ENCODE measurements around the gene IGF2BP2. TPM values are rescaled to one million over a fixed set of nuclear protein-coding genes. Genes with fewer than 3 reads are reported as not detected.

Gene IGF2BP2
- total and polyA plus RNA-seq, 9 of the 15 experiments (the other 6 are each of a cell fraction or from before 2014, with no cell fraction given), result 3.2 to 59.6 (median 30.5) TPM

DNA sequence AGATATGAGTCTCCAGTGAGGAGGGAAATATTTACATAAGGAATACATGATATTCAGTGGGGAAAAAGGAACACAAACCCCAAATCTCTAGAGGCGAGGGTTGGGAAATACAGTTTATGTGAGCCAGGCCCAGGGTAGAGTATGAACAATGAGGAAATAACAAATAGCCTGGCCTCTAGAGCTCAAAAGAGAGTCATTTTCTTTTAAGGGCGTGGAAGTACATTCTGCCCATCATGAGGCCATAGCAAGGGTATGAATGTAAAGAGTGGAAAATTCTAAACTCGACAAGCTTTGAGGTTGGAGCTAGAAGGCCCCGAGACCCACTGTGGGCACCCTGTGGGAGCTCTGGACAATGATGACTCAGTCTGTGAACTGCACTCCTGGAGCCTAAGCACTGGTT is 27.8 kb upstream of the IGF2BP2 start:
- Histone ChIP-seq H3K36me3 (ENCODE audit: control insufficient read depth, insufficient read depth, low read length) (no peaks in the 10 kb centered on the region), H3K79me2 (ENCODE audit: control insufficient read depth, insufficient read depth, low read length) (no peaks in the 10 kb centered on the region), H3K27me3 (ENCODE audit: control insufficient read depth in 2 of 2, insufficient read depth in 2 of 2, low read length in 2 of 2) (no peaks in the 10 kb centered on the region), H3K4me1 (replicated peaks in 1 of 2; ENCODE audit: control insufficient read depth in 2 of 2, insufficient read depth in 2 of 2, low read length in 2 of 2) (no peaks in the 10 kb centered on the region), H3K9me1 (ENCODE audit: control insufficient read depth, insufficient read depth, low read length) (no peaks in the 10 kb centered on the region), H2AFZ (ENCODE audit: low read depth, low read length) (no peak overlapping the region), H3K4me3 (no peak overlapping the region), H3K9me3 (replicated peaks; ENCODE audit: control insufficient read depth, insufficient read depth, low read depth, low read length) (no peaks in the 10 kb centered on the region), H4K20me1 (replicated peaks; ENCODE audit: control insufficient read depth, insufficient read depth, low read length) (no peaks in the 10 kb centered on the region), H3K4me2 (ENCODE audit: insufficient read depth, low read length) (no peak overlapping the region), H3K27ac (ENCODE audit: extremely low read depth, low read depth, low read length) (no peak overlapping the region), H3K9ac (ENCODE audit: insufficient read depth in 1 of 2, low read depth in 2 of 2, low read length in 2 of 2) (no peak overlapping the region)
- ATAC-seq, result no peak
- BruUV-seq (replicated peaks), result no TSS peak
- TF ChIP-seq, protein P1, sequence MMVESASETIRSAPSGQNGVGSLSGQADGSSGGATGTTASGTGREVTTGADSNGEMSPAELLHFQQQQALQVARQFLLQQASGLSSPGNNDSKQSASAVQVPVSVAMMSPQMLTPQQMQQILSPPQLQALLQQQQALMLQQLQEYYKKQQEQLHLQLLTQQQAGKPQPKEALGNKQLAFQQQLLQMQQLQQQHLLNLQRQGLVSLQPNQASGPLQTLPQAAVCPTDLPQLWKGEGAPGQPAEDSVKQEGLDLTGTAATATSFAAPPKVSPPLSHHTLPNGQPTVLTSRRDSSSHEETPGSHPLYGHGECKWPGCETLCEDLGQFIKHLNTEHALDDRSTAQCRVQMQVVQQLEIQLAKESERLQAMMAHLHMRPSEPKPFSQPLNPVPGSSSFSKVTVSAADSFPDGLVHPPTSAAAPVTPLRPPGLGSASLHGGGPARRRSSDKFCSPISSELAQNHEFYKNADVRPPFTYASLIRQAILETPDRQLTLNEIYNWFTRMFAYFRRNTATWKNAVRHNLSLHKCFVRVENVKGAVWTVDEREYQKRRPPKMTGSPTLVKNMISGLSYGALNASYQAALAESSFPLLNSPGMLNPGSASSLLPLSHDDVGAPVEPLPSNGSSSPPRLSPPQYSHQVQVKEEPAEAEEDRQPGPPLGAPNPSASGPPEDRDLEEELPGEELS (CRISPR knock-in tag; IDR thresholded peaks at IDR 0.05; ENCODE audit: borderline replicate concordance), result no peak
- no peak for TF ChIP-seq NFE2L1 (tag; IDR thresholded peaks at IDR 0.05; ENCODE audit: borderline replicate concordance, low read depth)
- no peak for TF ChIP-seq NFIX (CRISPR knock-in tag; IDR thresholded peaks at IDR 0.05; ENCODE audit: low read depth)
- TF ChIP-seq, protein P2, sequence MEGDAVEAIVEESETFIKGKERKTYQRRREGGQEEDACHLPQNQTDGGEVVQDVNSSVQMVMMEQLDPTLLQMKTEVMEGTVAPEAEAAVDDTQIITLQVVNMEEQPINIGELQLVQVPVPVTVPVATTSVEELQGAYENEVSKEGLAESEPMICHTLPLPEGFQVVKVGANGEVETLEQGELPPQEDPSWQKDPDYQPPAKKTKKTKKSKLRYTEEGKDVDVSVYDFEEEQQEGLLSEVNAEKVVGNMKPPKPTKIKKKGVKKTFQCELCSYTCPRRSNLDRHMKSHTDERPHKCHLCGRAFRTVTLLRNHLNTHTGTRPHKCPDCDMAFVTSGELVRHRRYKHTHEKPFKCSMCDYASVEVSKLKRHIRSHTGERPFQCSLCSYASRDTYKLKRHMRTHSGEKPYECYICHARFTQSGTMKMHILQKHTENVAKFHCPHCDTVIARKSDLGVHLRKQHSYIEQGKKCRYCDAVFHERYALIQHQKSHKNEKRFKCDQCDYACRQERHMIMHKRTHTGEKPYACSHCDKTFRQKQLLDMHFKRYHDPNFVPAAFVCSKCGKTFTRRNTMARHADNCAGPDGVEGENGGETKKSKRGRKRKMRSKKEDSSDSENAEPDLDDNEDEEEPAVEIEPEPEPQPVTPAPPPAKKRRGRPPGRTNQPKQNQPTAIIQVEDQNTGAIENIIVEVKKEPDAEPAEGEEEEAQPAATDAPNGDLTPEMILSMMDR (IDR thresholded peaks at IDR 0.05 in 2 of 3, conservative IDR thresholded peaks at IDR 0.05 in 1 of 3; ENCODE audit: insufficient read depth in 2 of 3, low read depth in 1 of 3, low read length in 3 of 3), result no peak
- TF ChIP-seq ETV5 (CRISPR knock-in tag; IDR thresholded peaks at IDR 0.05; ENCODE audit: low read depth), result no peak
- no peak for TF ChIP-seq PHTF2 (CRISPR knock-in tag; IDR thresholded peaks at IDR 0.05)
- TF ChIP-seq MTF1 (CRISPR knock-in tag; IDR thresholded peaks at IDR 0.05; ENCODE audit: borderline replicate concordance), result no peak
- no peak for TF ChIP-seq SPI1 (IDR thresholded peaks at IDR 0.05; ENCODE audit: borderline replicate concordance, low read depth, low read length)
- TF ChIP-seq ZNF253 (CRISPR knock-in tag; conservative IDR thresholded peaks at IDR 0.05), result no peak
- TF ChIP-seq, protein P3, sequence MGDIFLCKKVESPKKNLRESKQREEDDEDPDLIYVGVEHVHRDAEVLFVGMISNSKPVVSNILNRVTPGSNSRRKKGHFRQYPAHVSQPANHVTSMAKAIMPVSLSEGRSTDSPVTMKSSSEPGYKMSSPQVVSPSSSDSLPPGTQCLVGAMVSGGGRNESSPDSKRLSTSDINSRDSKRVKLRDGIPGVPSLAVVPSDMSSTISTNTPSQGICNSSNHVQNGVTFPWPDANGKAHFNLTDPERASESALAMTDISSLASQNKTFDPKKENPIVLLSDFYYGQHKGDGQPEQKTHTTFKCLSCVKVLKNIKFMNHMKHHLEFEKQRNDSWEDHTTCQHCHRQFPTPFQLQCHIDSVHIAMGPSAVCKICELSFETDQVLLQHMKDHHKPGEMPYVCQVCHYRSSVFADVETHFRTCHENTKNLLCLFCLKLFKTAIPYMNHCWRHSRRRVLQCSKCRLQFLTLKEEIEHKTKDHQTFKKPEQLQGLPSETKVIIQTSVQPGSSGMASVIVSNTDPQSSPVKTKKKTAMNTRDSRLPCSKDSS (IDR thresholded peaks at IDR 0.05; ENCODE audit: low read depth, partially characterized antibody), result no peak
- no peak for TF ChIP-seq HMGN3 (IDR thresholded peaks at IDR 0.05; ENCODE audit: borderline replicate concordance, extremely low read depth, insufficient read length, low read depth, low read length)
- no peak for DNase-seq (ENCODE audit: extremely low read depth in 1 of 4, low spot score in 3 of 4)
- in situ Hi-C loops (cut with MboI) (no loop called here), intact Hi-C loops (cut with micrococcal nuclease) (no loop called here)
- POLR2A ChIA-PET, result interaction anchor here (0.6 kb wide), 1 partner anchor 847 kb away, joined by 3 read pairs; no protein-coding TSS in a partner anchor
- 47% methylated on average over 4 of the region's 4 CpGs for WGBS (ENCODE audit: insufficient coverage, low coverage, missing lambda C conversion rate)
- CTCF ChIA-PET (ENCODE audit: low intra/inter-chr PET ratio), result no interaction called here
- no peak for FAIRE-seq
